Endometrial microvascular endothelial cells (primary cell): ENCODE data around the gene GEN1. TPM values are rescaled to one million over a fixed set of nuclear protein-coding genes. Genes with fewer than 3 reads are reported as not detected.
"Not testable (repeated sequence)": the region's sequence is repeated elsewhere in the genome, so short reads cannot be mapped to it uniquely, and the experiment has no call there.

ENCODE experiments used
- in situ Hi-C: cut with HindIII; loops from 2 replicates; pipeline ENCODE4 v1.10.0; 2017; ENCODE audit warnings: low sequenced_read_pairs, low pct_unique_long_range_greater_than_20kb; ENCODE audit errors: inconsistent ontology term
- total RNA-seq: library from RNA; depleted of rRNA; stranded (reverse); fragments of >200 nt; gene quantifications from one replicate; pipeline ENCODE4 v1.2.3, GENCODE V29; 2015; ENCODE audit errors: inconsistent ontology term

Gene GEN1
- total RNA-seq, 1 donor from 2014 or later = 19.9 TPM

DNA sequence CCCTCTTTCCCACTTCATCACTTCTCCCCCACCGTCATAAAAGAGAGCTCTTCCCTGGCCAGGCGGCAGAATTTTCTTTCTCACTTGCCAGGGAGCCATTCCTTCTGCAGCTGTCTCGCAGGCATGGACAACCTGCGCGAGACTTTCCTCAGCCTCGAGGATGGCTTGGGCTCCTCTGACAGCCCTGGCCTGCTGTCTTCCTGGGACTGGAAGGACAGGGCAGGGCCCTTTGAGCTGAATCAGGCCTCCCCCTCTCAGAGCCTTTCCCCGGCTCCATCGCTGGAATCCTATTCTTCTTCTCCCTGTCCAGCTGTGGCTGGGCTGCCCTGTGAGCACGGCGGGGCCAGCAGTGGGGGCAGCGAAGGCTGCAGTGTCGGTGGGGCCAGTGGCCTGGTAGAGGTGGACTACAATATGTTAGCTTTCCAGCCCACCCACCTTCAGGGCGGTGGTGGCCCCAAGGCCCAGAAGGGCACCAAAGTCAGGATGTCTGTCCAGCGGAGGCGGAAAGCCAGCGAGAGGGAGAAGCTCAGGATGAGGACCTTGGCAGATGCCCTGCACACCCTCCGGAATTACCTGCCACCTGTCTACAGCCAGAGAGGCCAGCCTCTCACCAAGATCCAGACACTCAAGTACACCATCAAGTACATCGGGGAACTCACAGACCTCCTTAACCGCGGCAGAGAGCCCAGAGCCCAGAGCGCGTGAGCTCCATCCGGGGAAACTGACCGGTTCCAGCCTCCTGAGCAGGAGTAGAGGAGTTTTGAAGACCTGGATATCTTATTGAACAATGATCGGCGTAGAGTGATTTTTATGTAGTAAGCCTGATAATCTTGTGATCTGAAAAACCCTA lies 62.7 kb downstream of the GEN1 start, which contains the start of gene MSGN1:
TSS of gene MSGN1 (plus strand) at position 65 of the 850 bp plus-strand sequence. CDS start at position 124, 59 bp downstream.
- in situ Hi-C loops = no loop called here

DNA sequence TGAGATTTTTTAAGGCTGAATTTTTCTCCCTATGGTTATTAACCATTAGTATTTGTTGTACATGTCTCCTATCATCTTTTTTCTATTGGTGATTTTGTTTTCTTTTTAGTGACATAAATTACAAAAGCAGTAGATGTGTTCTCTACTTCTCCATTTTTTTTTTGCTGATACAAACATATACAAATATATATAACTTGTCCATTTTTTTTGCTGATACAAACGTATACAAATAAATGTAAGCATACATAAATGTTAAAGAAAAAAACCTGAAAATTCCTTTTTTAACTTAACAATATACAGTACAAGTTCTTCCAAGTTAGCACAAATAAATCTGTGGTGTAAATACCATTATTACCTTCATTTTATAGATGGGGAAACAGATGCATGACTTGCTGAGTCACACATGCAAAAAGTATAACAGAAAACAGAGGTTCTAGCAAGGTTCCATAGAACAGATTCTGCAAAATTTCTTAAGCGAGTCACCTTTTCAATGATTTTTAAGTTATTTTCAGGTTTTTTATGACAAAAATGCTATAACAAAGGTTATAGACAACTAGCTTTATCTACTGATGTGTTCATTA lies 64.4 kb downstream of the GEN1 start:
- in situ Hi-C loops = no loop called here

GRCh38 chr2:17821080-17821479 lies 67.1 kb downstream of the GEN1 start:
- in situ Hi-C loops = no loop called here

- in situ Hi-C loops = no loop called here
Measured at GRCh38 chr2:17821535-17822444, 67.9 kb downstream of the GEN1 start.

- in situ Hi-C loops = no loop called here
Measured at GRCh38 chr2:17822445-17823117, 68.6 kb downstream of the GEN1 start.

GRCh38 chr2:17823646-17824045 lies 69.7 kb downstream of the GEN1 start:
- in situ Hi-C loops = not testable (repeated sequence)

GRCh38 chr2:17827316-17827715 lies 73.4 kb downstream of the GEN1 start:
- in situ Hi-C loops = no loop called here

GRCh38 chr2:17827785-17828184 lies 73.8 kb downstream of the GEN1 start:
- in situ Hi-C loops = no loop called here

GRCh38 chr2:17830053-17831034 lies 76.4 kb downstream of the GEN1 start:
- in situ Hi-C loops = no loop called here

DNA sequence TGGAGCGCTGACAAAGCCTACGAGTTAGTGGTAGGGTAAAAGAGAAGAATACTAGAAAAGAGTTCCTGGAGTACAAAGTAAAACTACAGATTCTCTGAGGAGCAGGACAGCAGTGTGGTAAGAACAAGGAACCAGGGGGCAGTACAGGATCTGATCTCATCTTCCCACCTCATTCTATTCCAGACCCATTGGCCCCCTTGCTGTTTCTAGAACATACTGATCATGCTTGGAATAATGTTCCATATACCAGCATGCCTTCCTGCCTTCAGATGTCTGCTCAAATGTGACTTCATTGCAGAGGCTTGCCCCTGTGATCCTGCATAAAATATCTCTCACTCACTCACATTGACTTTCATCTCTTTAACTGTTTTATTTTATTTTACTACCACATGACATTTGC lies 81.6 kb downstream of the GEN1 start:
- in situ Hi-C loops = no loop called here

Other genes starting within 250 kb of the GEN1 start
- not detected for gene RAD51AP2, start 235.7 kb upstream of the GEN1 start, total RNA-seq
- gene VSNL1, start 213.4 kb upstream of the GEN1 start, total RNA-seq = not detected
- 17.2 TPM for gene SMC6, start 328 bp upstream of the GEN1 start, total RNA-seq
- not detected for gene MSGN1, start 62.3 kb downstream of the GEN1 start, total RNA-seq
- gene KCNS3, start 124.5 kb downstream of the GEN1 start, total RNA-seq = 1.1 TPM